NCI-H774 (cell line): ENCODE data around the gene PPIC.
A peak's percentile ranks its signal among the peaks of the same experiment; 100 is the strongest.

Experiments used
- DNase-seq: peaks from one replicate; lab custom pipeline; 2025; lab: John Stamatoyannopoulos, UW

PPIC gene

DNA sequence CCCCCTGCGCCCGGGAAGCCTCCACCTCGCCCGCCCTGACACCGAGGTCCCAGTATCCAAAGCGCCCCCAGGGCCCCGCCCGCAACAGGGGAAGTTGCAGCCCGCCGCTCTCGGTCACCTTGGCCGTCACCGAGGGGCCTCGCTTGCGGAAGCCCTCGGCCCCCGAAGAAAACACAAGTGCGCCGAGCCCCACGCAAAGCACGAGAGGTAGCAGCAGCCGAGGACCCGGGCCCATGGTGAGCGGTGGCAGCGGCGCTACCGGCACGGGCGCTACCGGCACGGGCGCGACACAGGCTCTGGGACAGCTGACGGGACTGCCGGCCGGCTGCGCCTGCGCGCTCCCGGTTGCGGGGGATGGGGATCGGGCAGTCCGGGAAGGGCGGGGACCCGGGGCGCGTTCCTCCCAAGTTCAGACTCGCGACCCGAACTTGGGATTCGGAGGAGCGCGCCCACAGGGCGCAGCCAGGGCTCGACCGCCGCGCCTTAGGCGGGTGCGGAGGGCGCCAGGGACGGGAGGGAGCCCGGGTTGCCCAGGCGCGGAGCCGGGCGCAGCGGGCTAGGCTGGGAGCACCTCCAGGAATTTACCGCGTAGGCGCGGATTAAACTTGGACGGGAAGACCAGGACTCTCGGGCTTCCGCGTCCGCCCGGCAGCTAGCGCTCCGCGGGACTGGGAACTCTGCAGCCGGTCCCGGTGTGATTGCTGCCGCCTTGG, at the start of gene PPIC:
Gene PPIC (minus strand): TSS at position 335 of the 713 bp plus-strand sequence. CDS start 100 bp downstream, at position 235.
- DNase-seq = peak; percentile 48

DNA sequence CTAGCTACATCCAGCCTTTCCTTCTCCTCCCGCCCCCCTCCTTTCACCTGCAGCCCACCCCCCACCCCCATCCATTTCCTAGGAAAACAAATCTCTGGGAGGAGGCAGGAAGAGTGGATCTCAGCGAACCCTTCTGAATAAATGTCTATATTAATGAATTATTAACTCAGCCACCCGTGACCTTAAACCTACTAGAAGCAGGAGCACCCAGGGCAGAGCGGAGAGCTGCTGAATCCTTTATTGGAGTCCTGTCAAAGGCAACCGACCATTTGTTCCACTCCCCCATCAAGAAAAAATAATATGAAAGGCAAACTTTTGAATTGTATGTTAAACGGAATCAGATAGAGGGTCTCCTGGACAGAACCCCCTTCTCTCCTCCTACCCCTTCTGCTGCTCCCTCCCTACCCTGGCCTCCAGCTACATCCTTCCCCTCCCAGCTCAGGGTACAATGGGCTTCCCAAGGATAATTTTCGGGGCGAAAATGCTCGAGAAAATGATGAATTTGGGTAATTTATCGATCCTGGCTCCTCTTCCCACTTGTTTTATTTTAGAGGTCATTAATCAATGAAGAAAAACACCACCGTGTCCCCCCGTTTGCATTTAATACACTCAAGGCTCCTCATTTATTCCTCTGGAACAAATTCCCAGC, 49.2 kb upstream of the PPIC start:
- DNase-seq = no peak

DNA sequence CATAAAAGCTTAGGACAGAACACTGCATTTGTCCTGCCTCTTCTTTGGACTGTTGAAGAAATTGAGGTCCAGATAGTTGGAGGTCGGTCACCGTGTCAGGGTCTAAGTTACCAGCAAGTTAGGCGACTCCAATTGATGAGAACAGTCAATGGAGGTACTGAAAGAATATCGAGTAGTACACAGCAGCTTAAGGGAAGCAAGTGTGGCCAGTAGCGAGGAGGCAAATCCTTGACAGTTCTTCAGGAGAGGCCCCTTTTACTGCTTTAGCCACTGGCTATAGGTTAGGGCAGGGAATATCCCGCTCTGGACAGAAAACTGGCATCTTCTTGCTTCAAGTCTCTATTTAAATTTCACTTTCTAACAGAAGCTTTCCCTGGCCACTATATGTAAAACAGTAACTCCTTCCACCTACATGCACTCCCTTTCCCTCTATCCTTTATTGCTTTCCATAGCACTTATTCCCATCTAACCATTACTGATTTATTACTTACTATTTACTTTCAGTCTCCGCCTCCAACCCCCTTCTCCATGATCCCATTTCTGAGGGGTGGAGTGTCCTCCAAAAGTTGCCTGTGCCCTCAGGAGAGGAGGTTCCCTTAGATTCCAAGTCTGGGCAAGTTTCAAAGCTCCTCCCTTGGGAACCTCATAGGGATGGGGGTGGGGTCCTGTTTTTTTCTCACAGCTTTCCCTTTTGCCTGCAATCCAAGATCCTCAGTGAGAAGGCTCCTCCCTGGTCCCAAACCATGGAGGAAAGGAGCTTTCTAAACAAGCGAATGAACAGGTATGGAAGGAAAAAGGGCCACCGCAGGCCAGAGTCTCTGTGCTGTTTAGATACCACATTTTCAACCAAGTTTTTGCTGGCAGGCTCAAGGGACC, 48.4 kb upstream of the PPIC start:
- no peak for DNase-seq

DNA sequence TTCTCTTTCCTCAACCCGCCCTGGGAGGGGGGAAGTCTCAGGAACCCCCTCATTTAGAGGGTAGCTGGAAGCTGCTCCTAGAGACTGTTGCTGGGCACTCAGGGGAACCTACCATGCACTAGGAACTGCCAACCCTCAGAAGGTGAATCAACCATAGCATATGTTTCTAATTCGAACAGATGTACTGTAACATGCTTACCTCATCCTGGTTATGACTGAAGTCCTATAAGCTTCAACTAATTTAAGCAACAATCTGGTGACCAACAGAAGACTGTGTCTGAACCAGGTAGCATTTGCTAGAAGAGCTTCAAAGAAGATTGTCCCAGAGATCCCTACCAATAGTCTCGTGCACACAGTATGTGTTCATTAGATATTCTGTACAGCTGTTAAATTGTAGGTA, 46.8 kb upstream of the PPIC start:
- DNase-seq = no peak

DNA sequence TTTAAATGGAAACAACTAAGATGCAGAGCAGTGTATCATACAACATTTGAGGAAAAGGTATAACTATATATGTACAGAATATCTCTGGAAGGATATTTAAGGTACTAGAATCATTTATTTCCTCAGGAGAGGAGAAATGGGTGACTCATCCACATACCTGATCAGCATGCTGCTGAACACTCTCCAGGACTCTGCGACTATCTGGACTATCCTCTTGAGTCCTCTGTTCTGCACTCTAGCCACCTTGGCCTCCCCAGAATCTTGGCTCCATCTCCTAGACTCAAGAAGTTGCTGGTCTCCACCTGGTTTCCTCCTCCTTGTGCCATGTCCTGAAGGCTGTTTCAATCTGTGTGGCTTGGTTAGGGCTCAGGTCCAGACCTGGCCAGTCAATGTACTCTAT, 43.7 kb upstream of the PPIC start:
- DNase-seq = no peak

DNA sequence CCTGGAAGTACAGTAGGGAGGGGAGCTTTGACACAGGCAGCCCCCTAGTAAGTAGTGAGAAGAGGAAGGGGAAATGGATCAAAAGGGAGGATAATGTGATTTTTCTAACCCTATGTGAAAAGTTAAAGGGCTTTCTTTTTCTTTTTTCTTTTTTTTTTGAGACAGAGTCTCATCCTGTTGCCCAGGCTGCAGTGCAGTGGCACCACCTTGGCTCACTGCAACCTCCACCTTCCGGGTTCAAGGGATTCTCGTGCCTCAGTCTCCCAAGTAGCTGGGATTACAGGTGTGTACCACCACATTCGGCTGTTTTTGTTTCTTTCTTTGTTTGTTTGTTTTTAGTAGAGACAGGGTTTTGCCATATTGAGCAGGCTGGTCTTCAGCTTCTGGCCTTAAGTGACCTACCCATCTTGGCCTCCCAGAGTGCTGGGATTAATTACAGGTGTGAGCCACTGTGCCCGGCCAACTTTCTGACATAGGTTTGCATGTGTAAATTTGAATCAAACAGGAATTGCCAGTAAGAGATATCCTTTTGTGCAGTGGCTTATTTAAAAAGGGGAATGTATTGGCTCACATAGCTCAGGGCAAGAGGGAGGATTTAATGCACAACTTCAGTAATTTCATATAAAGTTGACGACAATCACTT, 39.1 kb upstream of the PPIC start:
- no peak for DNase-seq

DNA sequence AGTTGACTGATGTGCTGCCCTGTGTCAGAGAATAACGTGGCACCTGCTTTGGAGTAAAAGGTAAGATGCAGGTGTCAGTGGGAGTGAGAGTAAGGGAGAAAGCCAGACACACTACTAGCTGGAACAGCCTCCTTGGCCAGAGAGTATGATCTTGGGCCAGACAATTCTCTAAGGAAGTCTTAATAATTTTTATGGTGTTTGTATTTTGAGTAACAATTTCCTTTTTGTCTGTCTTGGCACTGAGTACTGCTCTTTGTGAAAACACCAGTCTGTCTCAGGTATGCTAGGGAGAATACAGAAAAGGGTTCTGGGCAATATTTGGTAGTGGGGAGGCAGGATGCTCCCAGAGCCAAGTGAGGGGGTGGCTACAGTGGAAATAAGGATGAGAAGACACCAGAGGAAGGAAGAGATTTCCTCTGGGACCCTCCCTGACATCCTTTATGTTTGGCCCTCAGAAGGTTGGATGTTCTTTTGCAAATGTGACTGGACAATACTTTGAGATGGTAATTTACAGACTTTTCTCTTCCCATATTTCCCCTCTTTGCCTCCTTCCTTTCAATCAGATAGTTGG, 31.9 kb upstream of the PPIC start:
- no peak for DNase-seq

DNA sequence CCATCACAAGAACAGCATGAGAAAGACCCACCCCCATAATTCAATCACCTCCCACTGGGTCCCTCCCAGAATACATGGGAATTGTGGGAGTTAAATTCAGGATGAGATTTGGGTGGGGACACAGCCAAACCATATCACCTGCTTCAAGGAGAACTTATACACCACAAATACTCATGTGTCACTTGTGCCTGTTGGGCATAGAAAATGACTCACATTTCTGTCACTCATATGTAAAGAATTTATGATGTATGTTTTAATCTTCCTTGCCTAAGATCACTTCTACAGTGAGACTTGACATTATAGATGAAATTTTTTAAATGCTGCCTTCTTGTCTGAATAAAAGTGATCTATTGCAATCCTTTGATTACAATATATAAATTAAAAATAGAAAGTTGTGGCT, 29.5 kb upstream of the PPIC start:
- no peak for DNase-seq

DNA sequence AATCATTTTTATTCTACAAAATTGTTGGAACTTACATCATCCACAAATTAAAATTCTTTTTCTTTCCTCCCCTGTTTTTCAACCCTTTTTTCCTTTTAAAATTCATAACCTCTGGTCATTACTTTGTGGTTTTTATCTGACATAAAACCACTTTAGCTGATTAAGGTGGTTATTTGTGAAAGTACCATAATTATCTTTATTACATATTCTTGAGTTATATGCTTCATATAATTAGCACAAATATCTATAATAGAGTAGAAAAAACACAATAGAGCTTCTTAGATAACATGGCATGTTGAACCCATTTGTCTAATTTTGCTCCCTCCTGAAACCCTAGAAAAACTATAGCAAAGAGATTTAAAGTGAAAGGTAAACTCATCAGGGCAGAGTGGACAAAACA, 22.9 kb upstream of the PPIC start:
- no peak for DNase-seq

DNA sequence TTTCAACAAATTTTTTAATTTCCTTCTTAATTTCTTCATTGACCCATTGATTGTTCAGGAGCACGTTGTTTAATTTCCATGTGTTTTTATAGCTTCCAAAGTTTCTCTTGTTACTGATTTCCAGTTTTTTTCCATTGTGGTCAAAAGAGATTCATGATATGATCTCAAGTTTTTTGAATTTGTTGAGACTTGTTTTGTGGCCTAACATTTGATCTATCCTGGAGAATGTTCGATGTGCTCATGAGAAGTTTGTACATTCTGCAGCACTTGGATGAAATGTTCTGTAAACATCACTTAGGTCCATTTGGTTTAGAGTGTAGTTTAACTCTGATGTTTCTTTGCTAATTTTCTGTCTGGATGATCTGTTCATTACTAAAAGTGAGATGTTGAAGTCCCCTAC, 14.7 kb upstream of the PPIC start:
- DNase-seq = no peak

DNA sequence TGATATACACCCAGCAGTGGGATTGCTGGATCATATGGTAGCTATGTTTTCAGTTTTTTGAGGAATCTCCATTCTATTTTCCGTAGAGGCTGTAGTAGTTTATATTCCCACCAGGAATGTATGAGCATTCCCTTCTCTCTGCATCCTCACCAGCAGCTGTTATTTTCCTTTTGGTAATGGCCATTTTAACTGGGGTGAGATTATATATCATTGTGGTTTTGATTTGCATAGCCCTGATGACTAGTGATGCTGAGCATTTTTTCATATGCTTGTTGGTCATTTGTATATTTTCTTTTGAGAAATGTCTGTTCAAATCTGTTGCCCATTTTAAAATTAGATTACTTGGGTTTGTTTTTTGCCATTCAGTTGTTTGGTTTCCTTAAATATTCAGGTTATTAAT, 11.2 kb upstream of the PPIC start:
- DNase-seq = no peak

DNA sequence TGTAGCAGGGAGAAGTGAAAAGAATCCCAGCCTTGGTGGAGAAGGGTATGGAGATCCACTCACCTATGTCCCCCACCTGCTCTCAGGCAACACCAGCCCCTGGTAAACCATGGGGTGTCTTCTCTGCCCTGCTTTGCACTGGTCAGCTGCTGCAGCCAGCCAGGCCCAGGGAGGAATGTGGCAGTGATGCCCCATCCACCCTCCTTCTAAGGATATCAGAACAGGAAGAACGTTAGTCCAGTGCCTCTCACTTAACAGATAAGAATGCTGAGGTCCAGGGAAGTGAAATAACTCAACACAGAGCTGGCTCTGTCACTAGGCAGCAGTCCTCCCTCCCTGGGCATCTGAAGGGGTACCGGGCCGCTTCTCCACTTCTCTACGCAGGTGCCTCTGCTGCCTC, 9.7 kb upstream of the PPIC start:
- DNase-seq = no peak

DNA sequence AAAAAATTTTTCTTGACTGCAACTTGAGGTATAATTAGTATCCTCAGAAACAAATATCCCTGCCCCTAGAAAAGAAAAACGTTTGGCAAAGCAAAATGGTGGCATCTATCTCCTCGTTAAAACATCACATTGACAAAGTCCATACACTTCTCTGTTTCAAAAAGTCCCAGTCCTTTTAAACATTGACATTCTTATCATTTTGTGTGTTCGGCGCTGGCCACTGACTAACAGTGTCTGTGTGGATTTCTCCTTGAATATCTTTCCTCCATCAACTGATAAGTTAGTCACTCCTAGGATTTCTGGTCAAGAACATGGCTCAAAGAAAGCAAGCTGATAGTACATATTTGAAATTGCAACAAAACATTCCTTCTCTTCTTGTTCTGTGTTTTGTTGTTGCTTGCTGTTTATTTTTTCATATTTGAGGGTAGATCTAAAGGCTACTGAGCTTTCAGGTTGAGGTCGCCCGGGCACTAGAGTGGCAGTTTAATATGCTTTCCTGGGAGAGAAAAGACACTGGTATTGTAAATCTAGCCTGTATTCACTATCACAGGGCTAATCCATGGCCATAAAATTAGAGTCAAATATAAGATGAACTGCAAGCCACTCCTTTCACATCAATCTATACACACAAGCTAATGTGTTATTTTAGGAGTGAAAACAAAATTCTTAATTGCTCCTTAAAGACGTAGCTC, 8.5 kb upstream of the PPIC start:
- DNase-seq = no peak

DNA sequence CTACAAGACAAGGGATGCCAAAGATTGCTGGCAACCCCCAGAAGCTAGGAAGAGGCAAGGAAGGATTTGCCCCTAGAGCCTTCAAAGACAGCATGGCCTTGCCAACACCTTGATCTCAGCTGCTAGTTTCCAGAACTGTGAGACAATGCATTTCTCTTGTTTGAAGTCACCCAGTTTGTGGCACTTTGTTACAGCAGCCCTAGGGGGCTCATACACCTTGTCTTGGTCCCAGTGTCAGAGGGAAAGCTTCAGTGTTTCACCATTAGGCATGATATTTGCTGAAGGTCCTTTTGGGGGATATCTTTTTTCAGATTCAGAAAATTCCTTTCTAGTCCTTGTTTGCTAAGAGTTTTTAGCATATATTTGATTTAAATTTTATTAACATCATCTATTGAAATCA, 3.1 kb upstream of the PPIC start:
- no peak for DNase-seq

DNA sequence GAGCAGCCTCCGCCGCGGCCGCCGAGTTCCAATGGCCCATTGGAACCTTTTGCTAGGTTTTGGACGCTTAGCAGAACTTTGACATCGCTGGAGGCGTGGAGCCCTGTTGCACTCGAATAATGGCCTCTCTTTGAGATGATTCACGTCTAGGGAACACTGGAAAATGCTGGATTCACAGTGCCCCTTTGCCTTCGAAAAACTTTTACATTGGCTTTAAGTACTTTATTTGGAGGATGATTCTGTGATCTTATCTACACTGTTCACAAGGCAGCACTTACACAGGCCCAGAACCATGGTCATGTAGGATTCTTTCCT, 536 bp upstream of the PPIC start:
- DNase-seq = no peak

DNA sequence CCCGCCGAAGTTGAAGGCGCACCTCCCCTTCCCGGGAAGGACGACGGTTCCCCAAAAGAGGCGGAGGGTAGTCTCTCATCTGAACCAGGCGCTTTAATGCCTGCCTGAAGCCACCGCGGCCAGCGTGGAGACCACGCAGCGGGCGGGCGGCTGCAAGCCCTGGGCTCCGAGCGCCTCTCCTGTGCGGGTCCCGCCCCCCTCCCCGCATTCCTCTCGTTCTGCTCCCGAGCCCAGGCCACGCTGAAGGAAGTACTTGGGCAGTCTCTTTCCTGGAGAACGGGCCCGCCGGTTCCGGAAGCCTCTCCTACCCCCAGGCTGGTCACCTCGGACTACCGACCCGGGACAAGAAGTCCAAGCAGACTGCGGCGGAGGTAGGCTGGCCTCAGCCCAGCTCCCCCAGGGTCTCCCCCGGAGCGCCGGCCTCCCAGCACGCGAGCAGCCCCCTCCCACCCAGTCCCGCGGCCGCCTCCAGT, 571 bp downstream of the PPIC start:
- peak; percentile 15 for DNase-seq

DNA sequence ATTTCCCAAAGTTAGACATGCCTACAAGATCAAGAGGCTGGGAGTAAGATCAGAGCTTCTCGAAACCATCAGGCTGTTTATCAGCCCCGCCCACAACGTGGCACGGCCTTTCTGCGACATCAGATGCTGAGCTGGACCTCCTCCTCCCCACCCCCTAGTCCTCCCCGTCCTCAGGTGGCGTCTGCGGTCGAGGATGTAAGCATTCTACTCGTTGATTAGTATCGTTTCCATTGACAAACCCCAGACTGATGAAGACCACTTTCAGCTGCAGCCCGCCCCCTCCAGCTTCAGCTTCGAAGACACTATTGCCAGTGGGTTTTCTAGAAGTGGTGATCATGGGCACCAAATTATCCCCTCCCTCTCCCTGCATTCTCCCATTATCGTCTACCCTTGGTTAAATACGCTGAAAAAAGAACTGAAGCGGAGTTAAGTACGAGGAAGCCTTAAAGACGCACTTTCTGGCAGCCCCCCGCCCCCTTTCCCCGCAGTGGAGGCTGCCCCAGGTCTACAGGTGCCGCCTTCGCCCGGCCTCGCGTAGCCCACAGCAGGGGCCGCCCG, 1.1 kb downstream of the PPIC start:
- peak; percentile 48 for DNase-seq

DNA sequence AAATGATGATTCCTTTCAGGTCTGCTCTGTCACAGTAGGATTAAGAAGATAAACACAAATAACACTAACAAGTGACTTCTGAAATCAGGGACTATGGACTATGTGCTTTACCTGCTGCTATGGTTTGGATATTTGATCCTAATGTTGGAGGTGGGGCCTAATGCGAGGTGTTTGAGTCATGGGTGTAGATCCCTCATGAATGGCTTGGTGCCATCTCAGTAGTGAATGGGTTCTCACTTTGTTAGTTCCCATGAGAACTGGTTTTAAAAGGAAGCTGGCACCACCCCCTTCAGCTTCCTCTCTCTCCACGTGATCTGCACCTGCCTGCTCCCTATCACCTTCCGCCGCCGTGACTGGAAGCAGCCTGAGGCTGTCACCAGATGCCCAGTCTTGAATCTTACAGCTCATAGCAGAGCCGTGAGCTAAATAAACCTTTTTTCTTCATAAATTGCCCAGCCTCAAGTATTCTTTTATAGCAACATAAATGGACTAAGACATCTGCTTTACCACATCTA, 3.3 kb downstream of the PPIC start:
- no peak for DNase-seq

DNA sequence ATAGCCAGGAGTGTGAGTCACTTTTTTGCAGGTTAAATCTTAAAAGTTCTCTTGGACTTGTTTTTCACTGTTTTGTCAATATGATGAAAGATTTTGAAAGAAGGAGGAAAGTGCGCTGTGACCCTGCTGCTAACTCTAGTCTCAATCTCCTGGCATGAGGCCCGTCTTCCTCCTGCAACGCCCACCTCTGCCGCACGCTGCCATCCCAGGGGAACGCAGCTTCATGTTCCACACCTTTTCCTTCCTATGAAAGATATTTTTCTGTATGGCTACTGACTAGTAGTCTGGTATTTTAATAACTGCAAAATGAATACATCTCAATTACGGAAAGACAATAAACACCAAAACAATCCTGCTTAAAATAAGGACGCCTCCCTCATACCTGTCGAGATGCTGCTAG, 8.3 kb downstream of the PPIC start:
- DNase-seq = no peak

DNA sequence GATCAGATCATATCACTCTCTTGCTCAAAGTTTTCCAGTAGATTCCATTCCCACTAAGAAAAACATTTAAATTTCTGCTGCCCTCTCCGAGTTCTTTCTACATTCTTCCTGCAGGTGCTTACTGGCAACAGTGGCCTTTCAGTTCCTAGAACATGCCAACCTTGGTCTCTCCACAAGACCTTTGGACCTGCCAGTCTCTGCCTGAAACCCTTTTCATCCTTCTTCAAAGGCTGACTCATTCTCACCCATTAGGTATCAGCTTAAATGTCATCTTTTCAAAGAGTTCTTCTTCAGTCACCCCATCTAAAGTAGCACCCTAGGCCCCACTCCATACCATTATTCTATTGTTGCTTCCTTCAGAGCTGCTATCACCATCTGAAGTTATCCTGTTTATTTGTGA, 21.8 kb downstream of the PPIC start:
- DNase-seq = no peak

DNA sequence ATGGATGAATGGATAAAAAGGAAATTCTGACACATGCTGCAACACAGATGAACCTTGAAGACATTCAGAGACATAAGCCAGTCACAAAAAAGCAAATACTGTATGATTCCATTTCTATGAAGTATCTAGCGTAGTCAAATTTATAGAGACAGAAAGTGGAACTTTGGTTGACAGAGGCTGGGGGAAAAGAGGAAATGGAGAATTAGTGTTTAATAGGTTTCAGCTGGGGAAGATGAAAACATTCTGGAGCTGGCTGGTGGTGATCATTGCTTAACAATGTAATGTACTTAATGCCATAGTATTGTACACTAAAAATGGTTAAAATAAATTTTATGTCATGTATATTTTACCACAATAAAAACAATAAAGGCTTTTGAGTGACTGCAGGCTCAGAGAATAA, 24.2 kb downstream of the PPIC start:
- no peak for DNase-seq
